K562 (cell line): ENCODE data around the gene C3. TPM values are rescaled to one million over a fixed set of nuclear protein-coding genes. Genes with fewer than 3 reads are reported as not detected.

Source experiments
- ETS2 ChIP-seq: IDR thresholded peaks from 2 replicates; pipeline ENCODE4 v1.6.1; 2016; ENCODE audit warnings: borderline replicate concordance, missing genetic modification characterization, mild to moderate bottlenecking, moderate library complexity, missing compliant biosample characterization; ENCODE audit not compliant: poor library complexity, severe bottlenecking
- FOS ChIP-seq: IDR thresholded peaks from 3 replicates; pipeline ENCODE4 v1.6.1; 2011; ENCODE audit not compliant: insufficient read length; ENCODE audit errors: extremely low read depth
- FOXK2 ChIP-seq, 2 experiments: fragments of 450-650 bp; IDR thresholded peaks in 1 of 2; conservative IDR thresholded peaks in 1 of 2; 2 replicates each; pipeline ENCODE4 v1.6.1; 2016; ENCODE audit warnings: low read depth in 2 of 2, mild to moderate bottlenecking in 1 of 2
- FUS ChIP-seq: fragments of 200-400 bp; formaldehyde crosslinking; optimal IDR thresholded peaks from 2 replicates; pipeline ENCODE3; 2017; ENCODE audit warnings: low read depth, low read length
- ILF3 ChIP-seq: fragments of 450-650 bp; IDR thresholded peaks from 2 replicates; pipeline ENCODE4 v1.6.1; 2018; ENCODE audit warnings: antibody characterized with exemption, mild to moderate bottlenecking, moderate library complexity, borderline replicate concordance
- NFIX ChIP-seq: fragments of 250-450 bp; sonication (Bioruptor Pico); IDR thresholded peaks from 2 replicates; pipeline ENCODE4 v1.4.0; 2020; ENCODE audit warnings: low read depth, mild to moderate bottlenecking, moderate library complexity
- NFYB ChIP-seq: IDR thresholded peaks from 2 replicates; pipeline ENCODE4 v1.6.1; 2011; ENCODE audit warnings: mild to moderate bottlenecking, moderate library complexity; ENCODE audit not compliant: insufficient read length; ENCODE audit errors: extremely low read depth
- SPI1 ChIP-seq: IDR thresholded peaks from 2 replicates; pipeline ENCODE4 v1.6.1; 2011; ENCODE audit warnings: low read depth, low read length, control low read depth, borderline replicate concordance
- ZNF121 ChIP-seq: sonication (generic); formaldehyde crosslinking; conservative IDR thresholded peaks from 2 replicates; pipeline ENCODE4 v1.8.0; 2022; ENCODE audit warnings: missing genetic modification reagents
- polyA plus RNA-seq, 8 experiments: library from polyadenylated mRNA; depleted of rRNA in 4 of 8; stranded (reverse) in 5 of 8; unstranded in 3 of 8; fragments of >200 nt; fragmentation: Nextera tagmentation in 2 of 8; fragmentation: Illumina TruSeq in 1 of 8; extraction: Ambion mirVana in 2 of 8; extraction: Trizol in 1 of 8; gene quantifications; 2 replicates each; pipeline versions ENCODE4 v1.2.1 to v1.2.3, GENCODE V29; 2011 to 2014; ENCODE audit warnings: inconsistent platforms in 1 of 8, missing spikeins in 1 of 8
- total RNA-seq, 7 experiments: library from RNA; depleted of rRNA in 6 of 7; stranded (reverse); fragments of >200 nt in 6 of 7; fragmentation: Illumina TruSeq in 2 of 7; extraction: Trizol in 2 of 7; gene quantifications; 2 replicates each; pipeline versions ENCODE4 v1.2.1 to v1.2.3, GENCODE V29; 2011 to 2021; ENCODE audit warnings: low replicate concordance in 1 of 7
- TF ChIP-seq, protein P1 (sequence below): sonication (generic); formaldehyde crosslinking; IDR thresholded peaks from 2 replicates; pipeline ENCODE4 v1.5.0; 2020; ENCODE audit warnings: missing genetic modification reagents
- TF ChIP-seq, protein P2 (sequence below): sonication (generic); formaldehyde crosslinking; IDR thresholded peaks from 2 replicates; pipeline ENCODE4 v1.8.1; 2023; ENCODE audit warnings: missing genetic modification reagents, mild to moderate bottlenecking, borderline replicate concordance
- TF ChIP-seq, protein P3 (sequence below): fragments of 450-650 bp; formaldehyde crosslinking; IDR thresholded peaks from 2 replicates; pipeline ENCODE4 v1.4.0; 2020; ENCODE audit warnings: mild to moderate bottlenecking, mixed read lengths
- TF ChIP-seq, protein P4 (sequence below), 2 experiments: IDR thresholded peaks in 1 of 2; conservative IDR thresholded peaks in 1 of 2; 2 replicates each; pipeline ENCODE4 v1.6.1; 2016; ENCODE audit warnings: low read depth in 2 of 2, mild to moderate bottlenecking in 1 of 2, missing compliant biosample characterization in 1 of 2, missing genetic modification characterization in 1 of 2, moderate library complexity in 1 of 2

C3 gene
- total and polyA plus RNA-seq, 9 of the 15 experiments (the other 6 are each of a cell fraction or from before 2014, with no cell fraction given) = 0.59 to 10.6 (median 2.2) TPM

DNA sequence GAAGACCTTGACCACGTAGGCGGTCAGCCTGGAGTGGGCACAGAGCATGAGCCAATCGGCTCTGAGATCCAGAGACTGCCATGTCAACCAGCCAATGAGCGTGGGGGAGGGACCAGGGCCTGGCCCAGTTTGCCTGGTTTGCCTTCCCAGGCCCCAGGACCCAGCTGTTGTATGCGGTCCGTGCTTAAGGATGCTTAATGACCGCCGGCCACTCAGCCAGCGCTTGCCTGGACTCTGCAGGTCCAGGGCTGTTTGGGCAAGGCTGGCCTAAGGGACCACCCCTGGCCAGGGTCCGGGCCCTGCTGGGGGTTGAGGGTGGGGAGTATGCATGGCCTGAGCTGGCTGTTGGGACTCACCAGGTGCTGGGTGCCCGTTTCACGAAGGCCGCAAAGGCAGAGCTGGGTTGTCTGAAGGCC is 27.4 kb downstream of the C3 start (continued):
- TF ChIP-seq NFYB (peak; percentile 57), SPI1 (no peak), NFIX (CRISPR knock-in tag) (no peak), ETS2 (tag) (no peak), FOS (peak; percentile 63), ZNF121 (no peak), FOXK2 (conservative IDR thresholded peaks at IDR 0.05 in 1 of 2, IDR thresholded peaks at IDR 0.05 in 1 of 2; ENCODE audit: low read depth in 2 of 2) (no peak), ILF3 (no peak), FUS (no peak)
- TF ChIP-seq, protein P1, sequence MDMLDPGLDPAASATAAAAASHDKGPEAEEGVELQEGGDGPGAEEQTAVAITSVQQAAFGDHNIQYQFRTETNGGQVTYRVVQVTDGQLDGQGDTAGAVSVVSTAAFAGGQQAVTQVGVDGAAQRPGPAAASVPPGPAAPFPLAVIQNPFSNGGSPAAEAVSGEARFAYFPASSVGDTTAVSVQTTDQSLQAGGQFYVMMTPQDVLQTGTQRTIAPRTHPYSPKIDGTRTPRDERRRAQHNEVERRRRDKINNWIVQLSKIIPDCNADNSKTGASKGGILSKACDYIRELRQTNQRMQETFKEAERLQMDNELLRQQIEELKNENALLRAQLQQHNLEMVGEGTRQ (CRISPR knock-in tag) = no peak
- TF ChIP-seq, protein P2, sequence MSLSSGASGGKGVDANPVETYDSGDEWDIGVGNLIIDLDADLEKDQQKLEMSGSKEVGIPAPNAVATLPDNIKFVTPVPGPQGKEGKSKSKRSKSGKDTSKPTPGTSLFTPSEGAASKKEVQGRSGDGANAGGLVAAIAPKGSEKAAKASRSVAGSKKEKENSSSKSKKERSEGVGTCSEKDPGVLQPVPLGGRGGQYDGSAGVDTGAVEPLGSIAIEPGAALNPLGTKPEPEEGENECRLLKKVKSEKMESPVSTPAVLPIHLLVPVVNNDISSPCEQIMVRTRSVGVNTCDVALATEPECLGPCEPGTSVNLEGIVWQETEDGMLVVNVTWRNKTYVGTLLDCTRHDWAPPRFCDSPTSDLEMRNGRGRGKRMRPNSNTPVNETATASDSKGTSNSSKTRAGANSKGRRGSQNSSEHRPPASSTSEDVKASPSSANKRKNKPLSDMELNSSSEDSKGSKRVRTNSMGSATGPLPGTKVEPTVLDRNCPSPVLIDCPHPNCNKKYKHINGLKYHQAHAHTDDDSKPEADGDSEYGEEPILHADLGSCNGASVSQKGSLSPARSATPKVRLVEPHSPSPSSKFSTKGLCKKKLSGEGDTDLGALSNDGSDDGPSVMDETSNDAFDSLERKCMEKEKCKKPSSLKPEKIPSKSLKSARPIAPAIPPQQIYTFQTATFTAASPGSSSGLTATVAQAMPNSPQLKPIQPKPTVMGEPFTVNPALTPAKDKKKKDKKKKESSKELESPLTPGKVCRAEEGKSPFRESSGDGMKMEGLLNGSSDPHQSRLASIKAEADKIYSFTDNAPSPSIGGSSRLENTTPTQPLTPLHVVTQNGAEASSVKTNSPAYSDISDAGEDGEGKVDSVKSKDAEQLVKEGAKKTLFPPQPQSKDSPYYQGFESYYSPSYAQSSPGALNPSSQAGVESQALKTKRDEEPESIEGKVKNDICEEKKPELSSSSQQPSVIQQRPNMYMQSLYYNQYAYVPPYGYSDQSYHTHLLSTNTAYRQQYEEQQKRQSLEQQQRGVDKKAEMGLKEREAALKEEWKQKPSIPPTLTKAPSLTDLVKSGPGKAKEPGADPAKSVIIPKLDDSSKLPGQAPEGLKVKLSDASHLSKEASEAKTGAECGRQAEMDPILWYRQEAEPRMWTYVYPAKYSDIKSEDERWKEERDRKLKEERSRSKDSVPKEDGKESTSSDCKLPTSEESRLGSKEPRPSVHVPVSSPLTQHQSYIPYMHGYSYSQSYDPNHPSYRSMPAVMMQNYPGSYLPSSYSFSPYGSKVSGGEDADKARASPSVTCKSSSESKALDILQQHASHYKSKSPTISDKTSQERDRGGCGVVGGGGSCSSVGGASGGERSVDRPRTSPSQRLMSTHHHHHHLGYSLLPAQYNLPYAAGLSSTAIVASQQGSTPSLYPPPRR = no peak
- TF ChIP-seq, protein P3, sequence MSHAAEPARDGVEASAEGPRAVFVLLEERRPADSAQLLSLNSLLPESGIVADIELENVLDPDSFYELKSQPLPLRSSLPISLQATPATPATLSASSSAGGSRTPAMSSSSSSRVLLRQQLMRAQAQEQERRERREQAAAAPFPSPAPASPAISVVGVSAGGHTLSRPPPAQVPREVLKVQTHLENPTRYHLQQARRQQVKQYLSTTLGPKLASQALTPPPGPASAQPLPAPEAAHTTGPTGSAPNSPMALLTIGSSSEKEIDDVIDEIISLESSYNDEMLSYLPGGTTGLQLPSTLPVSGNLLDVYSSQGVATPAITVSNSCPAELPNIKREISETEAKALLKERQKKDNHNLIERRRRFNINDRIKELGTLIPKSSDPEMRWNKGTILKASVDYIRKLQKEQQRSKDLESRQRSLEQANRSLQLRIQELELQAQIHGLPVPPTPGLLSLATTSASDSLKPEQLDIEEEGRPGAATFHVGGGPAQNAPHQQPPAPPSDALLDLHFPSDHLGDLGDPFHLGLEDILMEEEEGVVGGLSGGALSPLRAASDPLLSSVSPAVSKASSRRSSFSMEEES = no peak
- TF ChIP-seq, protein P4, sequence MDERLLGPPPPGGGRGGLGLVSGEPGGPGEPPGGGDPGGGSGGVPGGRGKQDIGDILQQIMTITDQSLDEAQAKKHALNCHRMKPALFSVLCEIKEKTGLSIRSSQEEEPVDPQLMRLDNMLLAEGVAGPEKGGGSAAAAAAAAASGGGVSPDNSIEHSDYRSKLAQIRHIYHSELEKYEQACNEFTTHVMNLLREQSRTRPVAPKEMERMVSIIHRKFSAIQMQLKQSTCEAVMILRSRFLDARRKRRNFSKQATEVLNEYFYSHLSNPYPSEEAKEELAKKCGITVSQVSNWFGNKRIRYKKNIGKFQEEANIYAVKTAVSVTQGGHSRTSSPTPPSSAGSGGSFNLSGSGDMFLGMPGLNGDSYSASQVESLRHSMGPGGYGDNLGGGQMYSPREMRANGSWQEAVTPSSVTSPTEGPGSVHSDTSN (CRISPR knock-in tag; IDR thresholded peaks at IDR 0.05; ENCODE audit: low read depth) = peak; percentile 50; the same call in 1 of the 2 replicates
- TF ChIP-seq, protein P4 (tag; conservative IDR thresholded peaks at IDR 0.05; ENCODE audit: low read depth) = no peak
